GM10847 (cell line): ENCODE results near the gene IFNA4.
"Not testable (repeated sequence)": the region's sequence is repeated elsewhere in the genome, so short reads cannot be mapped to it uniquely, and the experiment has no call there.

Experiments
- POLR2A ChIP-seq: IDR thresholded peaks from 2 replicates; pipeline ENCODE4 v1.6.1; 2011; ENCODE audit not compliant: insufficient read length; ENCODE audit errors: extremely low read depth

The IFNA4 gene

DNA sequence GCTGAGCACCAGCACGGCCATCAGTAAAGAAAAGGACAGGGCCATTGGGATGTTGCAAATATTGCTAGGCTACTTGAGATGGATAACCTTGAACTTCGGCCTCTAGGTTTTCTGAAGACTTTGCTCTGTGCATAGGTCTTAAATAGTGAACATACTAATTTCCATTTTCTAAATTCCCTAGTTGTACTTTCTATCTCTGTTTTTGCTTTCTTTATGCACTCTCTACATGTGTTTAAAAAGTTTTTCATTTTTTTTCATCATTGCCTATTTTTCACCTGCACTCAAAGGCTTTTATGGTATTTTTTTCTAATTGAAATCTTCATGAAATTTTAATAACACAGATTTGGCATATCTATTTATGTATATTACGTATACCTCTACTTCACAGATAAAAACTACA is at the start of gene IFNA4:
TSS of gene IFNA4 (minus strand) at position 101 of the 400 bp plus-strand sequence. CDS start at position 45, 56 bp downstream.
- TF ChIP-seq POLR2A = not testable (repeated sequence)

DNA sequence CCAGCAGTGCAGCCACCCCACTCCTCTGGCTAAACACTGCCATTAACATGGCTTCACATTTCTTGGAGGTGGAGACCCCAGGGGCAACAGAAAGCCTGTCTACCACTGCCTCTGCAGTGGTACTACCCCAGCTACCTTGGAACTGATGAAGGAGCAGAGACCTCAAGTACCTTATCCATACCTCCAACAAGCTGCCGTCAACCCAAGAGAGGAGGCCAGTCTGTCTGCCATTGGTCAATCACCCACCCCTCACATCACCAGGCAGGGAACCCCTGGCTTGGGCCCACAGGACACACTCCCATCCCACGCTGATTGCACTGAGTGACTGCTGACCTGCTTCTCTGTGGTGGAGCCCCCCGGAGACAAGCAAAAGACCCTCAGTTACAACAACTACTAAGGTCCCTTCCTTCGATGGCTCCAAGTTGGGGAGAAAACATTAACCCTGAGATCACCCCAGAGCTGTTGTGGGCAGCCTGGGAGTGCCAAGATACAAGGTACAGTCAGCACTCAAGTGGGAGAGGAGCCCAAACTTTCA is 46.8 kb upstream of the IFNA4 start:
- TF ChIP-seq POLR2A = no peak

DNA sequence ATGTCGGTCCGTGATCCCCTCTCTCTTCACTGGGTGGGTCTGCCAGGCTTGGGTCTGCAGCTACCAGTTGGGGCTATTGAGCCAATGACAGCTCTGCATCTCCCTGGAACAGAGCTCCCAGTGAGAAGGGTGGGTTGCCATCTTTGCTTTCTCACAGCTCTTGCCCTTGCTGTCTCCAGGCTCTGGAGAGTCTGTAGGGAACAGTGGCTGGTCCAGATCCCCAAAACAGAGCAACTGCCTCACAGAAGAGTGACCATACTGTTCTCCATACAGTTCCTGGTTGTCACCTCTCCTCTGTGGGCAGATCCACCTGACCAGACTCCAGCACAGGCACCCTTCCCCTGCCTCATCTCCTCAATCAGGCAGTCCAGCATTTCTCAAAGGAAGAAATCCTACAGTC is 45.9 kb upstream of the IFNA4 start:
- no peak for TF ChIP-seq POLR2A

DNA sequence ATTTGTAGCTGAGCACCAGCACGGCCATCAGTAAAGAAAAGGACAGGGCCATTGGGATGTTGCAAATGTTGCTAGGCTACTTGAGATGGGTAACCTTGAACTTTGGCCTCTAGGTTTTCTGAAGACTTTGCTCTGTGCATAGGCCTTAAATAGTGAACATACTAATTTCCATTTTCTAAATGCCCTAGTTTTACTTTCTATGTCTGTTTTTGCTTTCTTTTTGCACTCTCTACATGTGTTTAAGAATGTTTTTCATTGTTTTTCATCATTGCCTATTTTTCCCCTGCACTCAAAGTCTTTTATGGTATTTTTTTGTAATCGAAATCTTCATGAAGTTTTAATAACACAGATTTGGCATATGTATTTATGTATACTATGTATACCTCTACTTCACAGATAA is 40.7 kb upstream of the IFNA4 start, which contains the start of gene IFNA17:
TSS of gene IFNA17 (minus strand) at position 101 of the 400 bp plus-strand sequence. CDS start at position 52, 49 bp downstream.
- no peak for TF ChIP-seq POLR2A

DNA sequence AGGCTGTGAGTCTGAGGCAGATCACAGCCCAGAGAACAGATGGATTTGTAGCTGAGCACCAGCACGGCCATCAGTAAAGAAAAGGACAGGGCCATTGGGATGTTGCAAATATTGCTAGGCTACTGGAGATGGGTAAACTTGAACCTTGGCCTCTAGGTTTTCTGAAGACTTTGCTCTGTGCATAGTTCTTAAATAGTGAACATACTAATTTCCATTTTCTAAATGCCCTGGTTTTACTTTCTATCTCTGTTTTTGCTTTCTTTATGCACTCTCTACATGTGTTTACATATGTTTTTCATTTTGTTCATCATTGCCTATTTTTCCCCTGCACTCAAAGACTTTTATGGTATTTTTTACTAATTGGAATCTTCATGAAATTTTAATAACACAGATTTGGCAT is 29.8 kb upstream of the IFNA4 start, which contains the start of gene IFNA16:
TSS of gene IFNA16 (minus strand) at position 101 of the 400 bp plus-strand sequence. CDS start at position 95, 6 bp downstream.
- not testable (repeated sequence) for TF ChIP-seq POLR2A

DNA sequence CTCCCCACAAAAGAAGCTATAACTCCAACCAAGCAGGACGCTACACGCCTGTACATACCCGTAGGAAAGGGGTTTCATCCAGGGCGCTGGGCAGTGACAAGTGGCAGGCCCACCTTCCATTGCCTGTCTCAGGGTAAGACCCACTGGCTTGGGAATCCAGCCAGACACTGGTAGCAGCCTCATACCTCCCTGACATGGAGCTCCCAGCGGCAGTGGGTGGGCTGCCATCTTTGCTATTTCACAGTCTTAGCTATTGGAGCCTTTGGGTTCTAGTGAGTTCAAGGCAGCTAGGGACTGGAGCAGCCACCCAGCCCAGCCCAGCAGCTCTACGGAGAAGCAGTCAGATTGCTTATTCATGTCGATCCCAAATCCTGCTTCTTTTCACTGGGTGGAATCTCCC is 22.9 kb upstream of the IFNA4 start:
- TF ChIP-seq POLR2A = no peak

DNA sequence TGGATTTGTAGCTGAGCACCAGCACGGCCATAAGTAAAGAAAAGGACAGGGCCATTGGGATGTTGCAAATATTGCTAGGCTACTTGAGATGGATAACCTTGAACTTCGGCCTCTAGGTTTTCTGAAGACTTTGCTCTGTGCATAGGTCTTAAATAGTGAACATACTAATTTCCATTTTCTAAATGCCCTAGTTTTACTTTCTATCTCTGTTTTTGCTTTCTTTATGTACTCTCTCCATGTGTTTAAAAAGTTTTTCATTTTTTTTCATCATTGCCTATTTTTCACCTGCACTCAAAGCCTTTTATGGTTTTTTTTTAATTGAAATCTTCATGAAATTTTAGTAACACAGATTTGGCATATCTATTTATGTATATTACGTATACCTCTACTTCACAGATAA is 19.7 kb upstream of the IFNA4 start, which contains the start of gene IFNA10:
TSS of gene IFNA10 (minus strand) at position 101 of the 400 bp plus-strand sequence. CDS start at position 55, 46 bp downstream.
- TF ChIP-seq POLR2A = not testable (repeated sequence)

DNA sequence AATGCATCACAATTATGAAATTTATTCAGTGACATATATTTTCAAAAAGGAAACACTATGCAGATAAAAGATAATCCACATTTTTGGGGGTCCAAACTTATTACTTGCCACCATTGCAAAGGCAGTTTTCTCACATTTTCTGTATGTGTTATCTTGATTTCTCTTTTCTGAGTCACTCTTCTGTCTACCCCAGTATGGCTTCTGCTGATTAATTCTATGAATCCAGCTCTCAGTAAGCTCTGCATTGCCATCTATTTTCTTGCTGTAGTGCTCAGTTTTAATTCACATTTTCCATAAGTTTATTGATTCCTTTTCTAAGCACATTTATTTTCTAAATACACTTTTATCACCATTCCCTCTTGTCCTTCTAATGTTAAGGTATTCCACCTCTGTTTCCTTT is 17.8 kb upstream of the IFNA4 start:
- no peak for TF ChIP-seq POLR2A

DNA sequence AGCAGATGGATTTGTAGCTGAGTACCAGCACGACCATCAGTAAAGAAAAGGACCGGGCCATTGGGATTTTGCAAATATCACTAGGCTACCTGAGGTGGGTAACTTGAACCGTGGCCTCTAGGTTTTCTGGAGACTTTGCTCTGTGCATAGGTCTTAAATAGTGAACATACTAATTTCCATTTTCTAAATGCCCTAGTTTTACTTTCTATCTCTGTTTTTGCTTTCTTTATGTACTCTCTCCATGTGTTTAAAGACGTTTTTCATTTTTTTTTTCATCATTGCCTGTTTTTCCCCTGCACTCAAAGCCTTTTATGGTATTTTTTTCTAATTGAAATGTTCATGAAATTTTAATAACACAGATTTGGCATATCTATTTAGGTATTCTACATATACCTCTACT is 14.7 kb upstream of the IFNA4 start, which contains the start of gene IFNA7:
TSS of gene IFNA7 (minus strand) at position 101 of the 400 bp plus-strand sequence. CDS start at position 61, 40 bp downstream.
- TF ChIP-seq POLR2A = not testable (repeated sequence)

DNA sequence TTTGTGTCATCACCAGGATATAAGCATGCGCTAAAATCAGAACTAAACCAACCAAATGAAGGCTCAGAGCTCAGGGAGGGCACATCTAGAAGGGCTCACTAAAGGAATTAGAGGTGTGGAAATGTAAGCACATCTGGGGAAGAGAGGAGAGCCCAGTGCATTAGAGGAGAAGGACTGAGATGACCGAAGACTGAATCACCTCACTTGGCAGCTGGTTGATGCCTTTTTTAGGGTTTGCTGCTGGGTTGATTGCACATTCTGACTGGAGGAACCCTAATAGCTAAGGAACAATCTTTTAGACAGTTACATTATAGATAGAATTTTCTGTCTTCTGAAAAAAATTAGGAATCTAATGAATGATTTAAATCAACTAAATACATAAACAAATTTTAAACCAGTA is 12.7 kb downstream of the IFNA4 start:
- no peak for TF ChIP-seq POLR2A

DNA sequence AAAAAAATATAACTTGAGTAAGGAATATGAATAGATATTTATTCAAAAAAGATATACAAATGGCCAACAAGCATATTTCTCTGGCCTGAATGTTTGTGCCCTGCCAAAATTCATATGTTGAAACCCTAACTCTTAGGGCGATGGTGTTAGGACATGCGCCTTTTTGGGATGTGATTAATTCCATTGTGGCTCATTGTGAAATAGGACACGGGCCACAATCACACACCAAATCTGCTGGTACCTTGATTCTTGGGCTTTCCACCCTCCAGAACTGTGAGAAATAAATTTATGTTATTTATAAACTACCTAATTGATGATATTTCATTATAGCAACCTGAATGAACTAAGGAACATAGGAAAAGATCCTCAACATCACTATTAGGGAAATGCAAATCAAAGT is 15.2 kb downstream of the IFNA4 start:
- TF ChIP-seq POLR2A = no peak

DNA sequence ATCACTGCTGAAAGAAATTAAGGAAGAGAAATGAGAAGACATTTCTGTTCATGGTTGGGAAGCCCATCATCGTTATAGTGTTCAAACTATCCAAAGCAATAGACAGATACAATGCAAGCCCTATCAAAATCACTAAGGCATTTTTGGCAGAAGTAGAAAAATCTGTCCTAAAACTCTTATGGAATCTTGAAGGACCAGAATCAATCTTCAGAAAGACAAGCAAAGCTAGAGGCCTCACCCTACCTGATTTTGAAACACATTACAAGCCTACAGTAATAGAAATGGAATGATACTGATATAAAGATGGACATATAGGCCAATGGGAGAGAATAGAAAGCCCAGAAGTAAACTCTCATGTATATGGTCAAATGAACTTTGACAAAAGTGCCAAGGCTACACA is 16.0 kb downstream of the IFNA4 start:
- TF ChIP-seq POLR2A = no peak

DNA sequence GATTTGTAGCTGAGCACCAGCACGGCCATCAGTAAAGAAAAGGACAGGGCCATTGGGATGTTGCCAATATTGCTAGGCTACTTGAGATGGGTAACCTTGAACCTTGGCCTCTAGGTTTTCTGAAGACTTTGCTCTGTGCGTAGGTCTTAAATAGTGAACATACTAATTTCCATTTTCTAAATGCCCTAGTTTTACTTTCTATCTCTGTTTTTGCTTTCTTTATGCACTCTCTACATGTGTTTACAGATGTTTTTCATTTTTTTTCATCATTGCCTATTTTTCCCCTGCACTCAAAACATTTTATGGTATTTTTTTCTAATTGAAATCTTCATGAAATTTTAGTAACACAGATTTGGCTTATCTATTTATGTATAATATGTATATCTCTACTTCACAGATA is 20.8 kb downstream of the IFNA4 start, which contains the start of gene IFNA21:
TSS of gene IFNA21 (minus strand) at position 101 of the 400 bp plus-strand sequence. CDS start at position 53, 48 bp downstream.
- not testable (repeated sequence) for TF ChIP-seq POLR2A

DNA sequence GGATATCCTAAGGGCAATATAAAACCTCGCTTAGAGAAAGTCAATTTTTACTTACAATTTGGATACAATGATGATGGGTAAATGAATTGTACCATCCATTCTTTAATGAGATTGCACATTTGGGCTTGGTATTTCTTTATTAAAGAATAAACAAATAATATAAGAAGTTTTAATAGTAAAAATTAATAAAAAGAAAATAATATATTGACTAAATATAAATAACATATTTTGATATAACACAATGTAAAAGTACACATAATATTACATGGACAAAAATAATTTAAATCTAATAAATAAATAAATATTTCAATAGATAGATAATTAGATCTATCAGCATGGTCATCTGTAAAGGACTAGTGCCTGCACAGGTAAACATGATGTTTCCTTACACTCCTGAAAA is 21.9 kb downstream of the IFNA4 start:
- TF ChIP-seq POLR2A = no peak

DNA sequence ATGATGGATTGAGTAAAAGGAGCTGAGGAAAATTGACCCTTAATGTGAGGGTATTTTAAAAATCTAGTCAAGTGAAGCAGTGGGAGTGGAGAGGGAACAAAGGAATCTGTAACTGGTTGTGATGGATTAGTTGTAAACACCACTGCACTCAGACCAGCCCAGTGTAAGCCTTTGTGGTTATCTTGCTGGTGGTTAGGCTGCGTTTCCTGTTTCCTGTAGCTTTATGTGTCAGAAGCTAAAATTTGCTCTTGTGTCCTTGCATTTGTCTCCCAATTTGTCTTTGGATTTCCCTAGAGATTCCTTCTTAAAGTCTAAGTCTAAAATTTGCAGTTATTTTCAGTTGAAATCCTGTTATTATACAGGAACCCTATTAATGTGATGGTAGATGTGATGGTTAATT is 27.2 kb downstream of the IFNA4 start:
- TF ChIP-seq POLR2A = no peak

DNA sequence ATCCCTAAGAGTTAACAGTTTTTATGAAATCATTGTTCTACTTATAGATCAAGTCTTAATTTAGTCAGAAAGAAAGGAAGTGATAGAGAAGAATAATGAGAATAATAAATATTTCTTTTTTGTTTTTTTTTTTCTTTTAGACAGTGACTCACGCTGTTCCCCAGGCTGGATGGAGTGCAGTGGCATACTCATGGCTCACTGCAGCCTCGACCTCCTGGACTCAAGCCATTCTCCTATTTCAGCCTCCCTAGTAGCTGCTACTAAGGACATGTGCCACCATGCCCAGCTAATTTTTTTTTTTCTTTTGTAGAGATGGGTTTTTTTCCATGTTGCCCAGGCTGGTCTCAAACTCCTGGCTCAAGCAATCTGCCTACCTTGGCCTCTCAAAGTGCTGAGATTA is 31.9 kb downstream of the IFNA4 start:
- TF ChIP-seq POLR2A = no peak

DNA sequence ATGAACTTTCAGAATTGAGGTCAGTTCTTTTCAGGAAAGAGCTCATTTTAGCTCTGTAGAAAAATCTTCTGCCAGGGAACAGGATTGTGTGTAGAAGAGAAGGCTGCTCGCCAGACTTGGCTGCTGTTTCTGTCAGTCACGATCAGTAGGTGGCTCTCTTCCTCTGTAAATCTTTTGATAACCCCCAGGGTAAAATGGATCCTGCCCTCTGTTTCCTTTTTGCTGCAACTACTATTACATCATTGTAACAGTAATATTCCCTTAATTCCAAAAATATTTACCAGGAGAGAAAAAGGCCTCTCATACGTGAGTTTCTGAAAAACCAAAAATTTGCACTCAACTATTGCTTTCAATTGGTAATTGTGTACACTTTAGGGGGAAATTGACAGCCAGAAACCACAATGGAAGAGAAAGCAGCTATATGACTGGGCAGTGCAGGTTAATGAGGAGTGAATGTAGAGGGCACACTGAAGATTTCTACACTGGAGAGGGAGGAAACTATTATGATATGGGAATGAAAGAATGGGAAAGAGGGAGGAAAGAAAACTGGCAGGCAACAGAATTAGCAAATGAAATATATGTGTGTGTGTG is 33.3 kb downstream of the IFNA4 start:
- no peak for TF ChIP-seq POLR2A

DNA sequence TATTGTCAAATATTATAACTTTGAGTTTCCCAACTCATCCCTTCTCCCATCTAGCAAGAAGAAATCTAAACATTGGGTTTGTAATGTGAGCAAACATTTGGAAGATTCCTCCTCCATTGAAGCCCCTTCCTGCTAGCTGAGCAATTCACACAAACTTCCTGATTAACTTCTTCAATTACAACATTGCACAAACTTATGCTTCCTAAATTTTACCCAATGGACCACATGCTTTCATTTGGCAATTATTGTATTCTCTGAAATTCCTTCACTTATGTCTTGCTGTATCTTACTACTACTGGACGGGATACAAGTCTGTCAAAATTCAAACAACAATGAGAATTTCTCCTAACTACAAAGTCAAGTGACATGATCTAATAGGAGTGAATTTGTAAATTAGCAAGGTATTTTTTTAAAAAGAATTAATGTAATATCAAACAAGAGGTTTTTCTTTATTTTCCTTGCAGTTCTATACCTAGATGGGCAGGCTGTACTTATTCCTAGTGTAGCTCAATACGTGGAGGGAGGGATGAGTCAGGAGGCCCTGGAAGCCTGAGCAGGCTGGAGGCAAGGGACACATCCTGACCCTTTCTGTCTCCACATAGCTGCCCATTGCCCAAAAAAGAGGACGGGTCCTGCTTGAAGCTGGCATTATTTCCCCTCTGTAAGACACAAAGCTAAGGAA is 33.9 kb downstream of the IFNA4 start:
- no peak for TF ChIP-seq POLR2A
